ENCODE results near the gene CHSY3.

DNA sequence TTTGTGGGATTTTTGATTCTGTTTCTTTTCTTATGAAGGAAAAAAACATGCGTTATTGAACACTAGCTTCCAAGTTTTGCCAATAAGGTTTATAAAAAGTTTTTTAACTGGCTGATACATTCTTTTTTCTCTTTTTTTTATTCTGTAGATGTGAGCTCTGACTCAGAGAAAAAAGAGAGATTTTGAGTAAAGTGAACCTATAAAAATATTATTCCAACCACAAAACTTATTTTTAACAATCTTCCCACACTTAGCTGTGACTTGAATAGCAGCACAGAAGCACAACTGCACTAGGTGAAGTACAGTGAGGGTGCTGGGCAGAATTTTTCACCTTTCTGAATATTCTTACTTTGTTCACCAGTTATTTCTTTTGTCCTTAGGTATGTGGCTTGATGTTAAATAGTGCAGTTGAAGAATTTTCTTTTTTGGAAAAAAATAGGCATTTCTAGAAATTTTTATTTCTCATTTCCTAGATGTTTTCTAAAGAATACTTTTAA, 41.6 kb downstream of the CHSY3 start:
- TF ChIP-seq, protein P1, sequence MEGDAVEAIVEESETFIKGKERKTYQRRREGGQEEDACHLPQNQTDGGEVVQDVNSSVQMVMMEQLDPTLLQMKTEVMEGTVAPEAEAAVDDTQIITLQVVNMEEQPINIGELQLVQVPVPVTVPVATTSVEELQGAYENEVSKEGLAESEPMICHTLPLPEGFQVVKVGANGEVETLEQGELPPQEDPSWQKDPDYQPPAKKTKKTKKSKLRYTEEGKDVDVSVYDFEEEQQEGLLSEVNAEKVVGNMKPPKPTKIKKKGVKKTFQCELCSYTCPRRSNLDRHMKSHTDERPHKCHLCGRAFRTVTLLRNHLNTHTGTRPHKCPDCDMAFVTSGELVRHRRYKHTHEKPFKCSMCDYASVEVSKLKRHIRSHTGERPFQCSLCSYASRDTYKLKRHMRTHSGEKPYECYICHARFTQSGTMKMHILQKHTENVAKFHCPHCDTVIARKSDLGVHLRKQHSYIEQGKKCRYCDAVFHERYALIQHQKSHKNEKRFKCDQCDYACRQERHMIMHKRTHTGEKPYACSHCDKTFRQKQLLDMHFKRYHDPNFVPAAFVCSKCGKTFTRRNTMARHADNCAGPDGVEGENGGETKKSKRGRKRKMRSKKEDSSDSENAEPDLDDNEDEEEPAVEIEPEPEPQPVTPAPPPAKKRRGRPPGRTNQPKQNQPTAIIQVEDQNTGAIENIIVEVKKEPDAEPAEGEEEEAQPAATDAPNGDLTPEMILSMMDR (IDR thresholded peaks at IDR 0.05): no peak
- no peak for TF ChIP-seq POLR2A (IDR thresholded peaks at IDR 0.05)
